ENCODE data around the gene BHLHE40. TPM values are rescaled to one million over a fixed set of nuclear protein-coding genes. Genes with fewer than 3 reads are reported as not detected.

BHLHE40 gene
- polyA plus RNA-seq, 2 of the 4 experiments (the other 2 are of a cell fraction): 102 to 160 TPM

DNA sequence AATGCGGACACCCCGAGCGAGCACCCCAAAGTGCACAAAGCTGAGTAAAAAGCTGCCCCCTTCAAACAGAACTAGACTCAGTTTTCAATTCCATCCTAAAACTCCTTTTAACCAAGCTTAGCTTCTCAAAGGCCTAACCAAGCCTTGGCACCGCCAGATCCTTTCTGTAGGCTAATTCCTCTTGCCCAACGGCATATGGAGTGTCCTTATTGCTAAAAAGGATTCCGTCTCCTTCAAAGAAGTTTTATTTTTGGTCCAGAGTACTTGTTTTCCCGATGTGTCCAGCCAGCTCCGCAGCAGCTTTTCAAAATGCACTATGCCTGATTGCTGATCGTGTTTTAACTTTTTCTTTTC lies 5.3 kb downstream of the BHLHE40 start:
- H3K4me1 ChIP-seq: peaks cover 48% of the 10 kb centered on the region
- FAIRE-seq (no peak), ATAC-seq (no peak), DNase-seq (ENCODE audit: low read depth in 1 of 2, low spot score in 1 of 2) (peak in 1 of 2 experiments; percentile 58)
- CTCF ChIA-PET: interaction anchor here (2.3 to 17.8 kb wide), 6 partner anchors 8 to 268 kb away, joined by 9 to 602 read pairs (median 56); no protein-coding TSS in a partner anchor
- H3K9me3 ChIP-seq: no peaks in the 10 kb centered on the region
- H3K4me3 ChIP-seq: peak overlapping the region; percentile 88
- 15% methylated on average over 9 of the region's 9 CpGs for WGBS (ENCODE audit: missing lambda C conversion rate)
- POLR2A ChIA-PET: interaction anchor here (0.6 to 13.9 kb wide), 8 partner anchors 8 to 273 kb away, joined by 3 to 367 read pairs (median 9); no protein-coding TSS in a partner anchor
- H3K27ac ChIP-seq: peak overlapping the region; percentile 96 to 98
- H3K4me2 ChIP-seq: peak overlapping the region; percentile 93
- TF ChIP-seq ESRRA (IDR thresholded peaks at IDR 0.05; ENCODE audit: borderline replicate concordance, low read length) (no peak), ELK1 (IDR thresholded peaks at IDR 0.05; ENCODE audit: low read depth, low read length) (no peak), KDM5A (IDR thresholded peaks at IDR 0.05) (no peak), CBX2 (IDR thresholded peaks at IDR 0.05; ENCODE audit: borderline replicate concordance, low read depth) (no peak), EP300 (IDR thresholded peaks at IDR 0.05) (no peak), NFE2L2 (conservative IDR thresholded peaks at IDR 0.05; ENCODE audit: low read length) (no peak), TP53 (CRISPR knock-in tag; IDR thresholded peaks at IDR 0.05) (peak; percentile 88; the same call in 1 of the 2 replicates), CHD4 (IDR thresholded peaks at IDR 0.05; ENCODE audit: borderline replicate concordance) (no peak), PBX3 (IDR thresholded peaks at IDR 0.05) (peak; percentile 11; the same call in 1 of the 2 replicates), CEBPB (IDR thresholded peaks at IDR 0.05) (no peak), RARB (CRISPR knock-in tag; IDR thresholded peaks at IDR 0.05) (peak; percentile 76), JUN (IDR thresholded peaks at IDR 0.05) (no peak; a peak in 1 of 5 replicates), MAFK (IDR thresholded peaks at IDR 0.05; ENCODE audit: partially characterized antibody) (no peak), ZNF302 (CRISPR knock-in tag; IDR thresholded peaks at IDR 0.05) (no peak), FOXS1 (CRISPR knock-in tag; IDR thresholded peaks at IDR 0.05) (no peak), RFX5 (IDR thresholded peaks at IDR 0.05) (no peak), BCL3 (IDR thresholded peaks at IDR 0.05) (no peak), MYC (IDR thresholded peaks at IDR 0.05; ENCODE audit: borderline replicate concordance, low read length) (no peak), SMC3 (IDR thresholded peaks at IDR 0.05) (no peak), GATA3 (IDR thresholded peaks at IDR 0.05; ENCODE audit: borderline replicate concordance) (no peak), PHF8 (IDR thresholded peaks at IDR 0.05; ENCODE audit: borderline replicate concordance, low read depth) (no peak), CHD2 (IDR thresholded peaks at IDR 0.05; ENCODE audit: low read length, partially characterized antibody) (no peak), HMGXB4 (CRISPR knock-in tag; IDR thresholded peaks at IDR 0.05; ENCODE audit: borderline replicate concordance) (peak; percentile 73; the same call in 1 of the 2 replicates), RNF2 (IDR thresholded peaks at IDR 0.05; ENCODE audit: borderline replicate concordance, low read depth) (no peak), CBX8 (IDR thresholded peaks at IDR 0.05) (no peak), ZC3H11A (IDR thresholded peaks at IDR 0.05) (no peak), ZFP36 (IDR thresholded peaks at IDR 0.05; ENCODE audit: borderline replicate concordance, partially characterized antibody) (no peak), TFCP2L1 (CRISPR knock-in tag; IDR thresholded peaks at IDR 0.05) (peak; percentile 77; the same call in 1 of the 2 replicates), HOXA7 (CRISPR knock-in tag; IDR thresholded peaks at IDR 0.05) (peak; percentile 93), REST (IDR thresholded peaks at IDR 0.05) (no peak), NR3C1 (IDR thresholded peaks at IDR 0.05) (no peak), FOSB (CRISPR knock-in tag; IDR thresholded peaks at IDR 0.05) (peak; percentile 95)
- TF ChIP-seq, protein P1, sequence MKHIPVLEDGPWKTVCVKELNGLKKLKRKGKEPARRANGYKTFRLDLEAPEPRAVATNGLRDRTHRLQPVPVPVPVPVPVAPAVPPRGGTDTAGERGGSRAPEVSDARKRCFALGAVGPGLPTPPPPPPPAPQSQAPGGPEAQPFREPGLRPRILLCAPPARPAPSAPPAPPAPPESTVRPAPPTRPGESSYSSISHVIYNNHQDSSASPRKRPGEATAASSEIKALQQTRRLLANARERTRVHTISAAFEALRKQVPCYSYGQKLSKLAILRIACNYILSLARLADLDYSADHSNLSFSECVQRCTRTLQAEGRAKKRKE (CRISPR knock-in tag; IDR thresholded peaks at IDR 0.05; ENCODE audit: low read depth): peak; percentile 72; the same call in 1 of the 2 replicates
